H9 (cell line): Measurements from ENCODE around the gene DDX27. TPM values are rescaled to one million over a fixed set of nuclear protein-coding genes. Genes with fewer than 3 reads are reported as not detected.

Source experiments
- DNase-seq: peaks from one replicate; pipeline ENCODE4 v3.0.0-alpha.2; 2017
- H2AFZ ChIP-seq: one replicate; pipeline ENCODE4 v1.6.1; 2013; ENCODE audit warnings: mild to moderate bottlenecking, low read length, control low read depth, moderate library complexity
- H2AK5ac ChIP-seq: 2 replicates; pipeline ENCODE4 v1.6.1; 2013; ENCODE audit warnings: low read length, control low read depth, mixed read lengths; ENCODE audit not compliant: insufficient read length
- H2BK120ac ChIP-seq: one replicate; pipeline ENCODE4 v1.6.1; 2013; ENCODE audit warnings: low read depth, mild to moderate bottlenecking, low read length, control low read depth, inconsistent platforms; ENCODE audit not compliant: poor library complexity, severe bottlenecking
- H2BK12ac ChIP-seq: 2 replicates; pipeline ENCODE4 v1.6.1; 2013; ENCODE audit warnings: low read length, control low read depth, mixed read lengths, low read depth; ENCODE audit not compliant: insufficient read length
- H2BK15ac ChIP-seq: 2 replicates; pipeline ENCODE4 v1.6.1; 2013; ENCODE audit warnings: low read depth, low read length, control low read depth
- H2BK20ac ChIP-seq: one replicate; pipeline ENCODE4 v1.6.1; 2013; ENCODE audit warnings: low read depth, mild to moderate bottlenecking, low read length, control low read depth, inconsistent platforms; ENCODE audit not compliant: poor library complexity, severe bottlenecking
- H2BK5ac ChIP-seq: 2 replicates; pipeline ENCODE4 v1.6.1; 2013; ENCODE audit warnings: low read length, control low read depth, mixed read lengths; ENCODE audit not compliant: insufficient read length
- H3K14ac ChIP-seq: 2 replicates; pipeline ENCODE4 v1.6.1; 2013; ENCODE audit warnings: low read length, control low read depth; ENCODE audit not compliant: insufficient read depth
- H3K18ac ChIP-seq: 2 replicates; pipeline ENCODE4 v1.6.1; 2013; ENCODE audit warnings: low read depth, mild to moderate bottlenecking, mixed read lengths, low read length, control low read depth; ENCODE audit not compliant: insufficient read length
- H3K23ac ChIP-seq: 2 replicates; pipeline ENCODE4 v1.6.1; 2013; ENCODE audit warnings: low read length, control low read depth, mixed read lengths, low read depth; ENCODE audit not compliant: insufficient read length
- H3K23me2 ChIP-seq: 2 replicates; pipeline ENCODE4 v1.6.1; 2013; ENCODE audit warnings: low read depth, mild to moderate bottlenecking, mixed read lengths, low read length, control low read depth; ENCODE audit not compliant: insufficient read length, poor library complexity, severe bottlenecking
- H3K27ac ChIP-seq: 2 replicates; pipeline ENCODE4 v1.5.1; 2013; ENCODE audit warnings: low read length, control low read depth, mixed read lengths, low read depth; ENCODE audit not compliant: insufficient read length
- H3K27me3 ChIP-seq: 2 replicates; pipeline ENCODE4 v1.6.1; 2013; ENCODE audit warnings: low read length, control low read depth, inconsistent platforms; ENCODE audit not compliant: insufficient read depth
- H3K4ac ChIP-seq: 2 replicates; pipeline ENCODE4 v1.6.1; 2013; ENCODE audit warnings: low read depth, mild to moderate bottlenecking, control low read depth, inconsistent platforms, low read length, moderate library complexity
- H3K4me1 ChIP-seq: 2 replicates; pipeline ENCODE4 v1.6.1; 2013; ENCODE audit warnings: low read length, control low read depth, inconsistent platforms; ENCODE audit not compliant: insufficient read depth
- H3K4me2 ChIP-seq: 2 replicates; pipeline ENCODE4 v1.6.1; 2013; ENCODE audit warnings: low read length, control low read depth, mixed read lengths; ENCODE audit not compliant: insufficient read length, insufficient read depth
- H3K56ac ChIP-seq: 2 replicates; pipeline ENCODE4 v1.6.1; 2013; ENCODE audit warnings: low read depth, mild to moderate bottlenecking, mixed read lengths, low read length, control low read depth; ENCODE audit not compliant: insufficient read length
- H3K79me1 ChIP-seq: 2 replicates; pipeline ENCODE4 v1.6.1; 2013; ENCODE audit warnings: low read depth, mild to moderate bottlenecking, moderate library complexity, low read length, control low read depth, inconsistent platforms; ENCODE audit not compliant: insufficient read depth, poor library complexity, severe bottlenecking
- H3K79me2 ChIP-seq: 2 replicates; pipeline ENCODE4 v1.6.1; 2013; ENCODE audit warnings: low read length, control low read depth, inconsistent platforms; ENCODE audit not compliant: insufficient read depth
- H3K9ac ChIP-seq: 2 replicates; pipeline ENCODE4 v1.6.1; 2013; ENCODE audit warnings: low read length, control low read depth, mixed read lengths; ENCODE audit not compliant: insufficient read length; ENCODE audit errors: extremely low read depth
- H3K9me3 ChIP-seq: one replicate; pipeline ENCODE4 v1.6.1; 2013; ENCODE audit warnings: low read depth, low read length, inconsistent platforms; ENCODE audit not compliant: control insufficient read depth
- H3T11ph ChIP-seq: one replicate; pipeline ENCODE4 v1.6.1; 2013; ENCODE audit warnings: mild to moderate bottlenecking, low read length, control low read depth, inconsistent platforms
- H4K20me1 ChIP-seq: one replicate; pipeline ENCODE4 v1.6.1; 2013; ENCODE audit not compliant: control insufficient read depth, insufficient read length, insufficient read depth
- H4K5ac ChIP-seq: 2 replicates; pipeline ENCODE4 v1.6.1; 2013; ENCODE audit warnings: low read depth, mild to moderate bottlenecking, mixed read lengths, low read length, control low read depth; ENCODE audit not compliant: insufficient read length
- H4K8ac ChIP-seq: replicated peaks from 2 replicates; pipeline ENCODE4 v1.6.1; 2013; ENCODE audit warnings: low read length, control low read depth, mixed read lengths, low read depth; ENCODE audit not compliant: insufficient read length
- H4K91ac ChIP-seq: 2 replicates; pipeline ENCODE4 v1.6.1; 2013; ENCODE audit warnings: low read depth, mild to moderate bottlenecking, moderate library complexity, mixed read lengths, low read length, control low read depth; ENCODE audit not compliant: insufficient read length
- H3K27ac Mint-ChIP-seq, 3 experiments: 2 replicates in 2 of 3; 3 replicates in 1 of 3; pipeline ENCODE4 v1.8.0; 2020 to 2021; ENCODE audit warnings: mixed read lengths in 3 of 3, mild to moderate bottlenecking in 1 of 3, moderate library complexity in 1 of 3
- H3K27me3 Mint-ChIP-seq: 2 replicates; pipeline ENCODE4 v1.8.0; 2021; ENCODE audit warnings: low read depth, mild to moderate bottlenecking, moderate library complexity, mixed read lengths
- H3K36me3 Mint-ChIP-seq, 3 experiments: 2 replicates in 2 of 3; 3 replicates in 1 of 3; pipeline ENCODE4 v1.8.0; 2020 to 2021; ENCODE audit warnings: low read depth in 3 of 3, mixed read lengths in 3 of 3; ENCODE audit not compliant: insufficient read depth in 1 of 3
- H3K4me1 Mint-ChIP-seq, 2 experiments: 2 replicates each; pipeline ENCODE4 v1.8.0; 2020; ENCODE audit warnings: mixed read lengths in 2 of 2
- H3K4me3 Mint-ChIP-seq, 2 experiments: 2 replicates in 1 of 2; 3 replicates in 1 of 2; pipeline ENCODE4 v1.8.0; 2020 to 2021; ENCODE audit warnings: mild to moderate bottlenecking in 2 of 2, mixed read lengths in 2 of 2, moderate library complexity in 1 of 2
- H3K9me3 Mint-ChIP-seq, 2 experiments: 2 replicates in 1 of 2; 3 replicates in 1 of 2; pipeline ENCODE4 v1.8.0; 2020; ENCODE audit warnings: mild to moderate bottlenecking in 2 of 2, mixed read lengths in 2 of 2, moderate library complexity in 1 of 2
- CTCF ChIP-seq: fragments of 200-600 bp; sonication (generic); conservative IDR thresholded peaks from 3 replicates; pipeline ENCODE4 v1.8.0; 2021; ENCODE audit warnings: antibody characterized with exemption, mild to moderate bottlenecking
- WGBS: extraction: QIAGEN DNeasy Blood & Tissue Kit; methylation state at CpG from one replicate; pipeline ENCODE4 v1.1.7; 2013; ENCODE audit warnings: missing lambda C conversion rate, low lambda C conversion rate, mixed read lengths; ENCODE audit not compliant: insufficient read length; ENCODE audit errors: extremely low coverage; 5-methylcytosine and 5-hydroxymethylcytosine counted together
- total RNA-seq: library from RNA; stranded (reverse); gene quantifications from 2 replicates; pipeline ENCODE4 v1.2.1, GENCODE V29; 2021

The DDX27 gene
- total RNA-seq, 1 experiment from 2014 or later, result 46.9 TPM

- no peak overlapping the region for H4K5ac ChIP-seq
- peaks cover 7% of the 10 kb centered on the region for H3K79me1 ChIP-seq
- H3K27me3 Mint-ChIP-seq, result no peaks in the 10 kb centered on the region
- no peak overlapping the region for H3K56ac ChIP-seq
- no peak overlapping the region for H2BK20ac ChIP-seq
- no peak for TF ChIP-seq CTCF
- H3T11ph ChIP-seq, result no peak overlapping the region
- H3K9ac ChIP-seq, result no peak overlapping the region
- H4K8ac ChIP-seq, result no peak overlapping the region
- H3K23ac ChIP-seq, result no peak overlapping the region
- no peak overlapping the region for H3K27ac ChIP-seq
- H3K4me1 Mint-ChIP-seq, result peaks cover 4 to 7% of the 10 kb centered on the region in 2 experiments; a peak in 3 of 4 replicates
- H3K36me3 Mint-ChIP-seq, result peaks cover 16 to 34% (median 33%) of the 10 kb centered on the region in 3 experiments
- H2BK5ac ChIP-seq, result no peak overlapping the region
- no peaks in the 10 kb centered on the region for H3K27me3 ChIP-seq
- H3K9me3 Mint-ChIP-seq, result no peaks in the 10 kb centered on the region
- H3K27ac Mint-ChIP-seq, result no peak overlapping the region
- H3K4ac ChIP-seq, result no peak overlapping the region
- no peaks in the 10 kb centered on the region for H4K20me1 ChIP-seq
- no peak overlapping the region for H3K14ac ChIP-seq
- H4K91ac ChIP-seq, result no peak overlapping the region
- H2AK5ac ChIP-seq, result no peak overlapping the region
- H2BK15ac ChIP-seq, result no peak overlapping the region
- H3K18ac ChIP-seq, result no peak overlapping the region
- H3K4me1 ChIP-seq, result no peaks in the 10 kb centered on the region
- no peaks in the 10 kb centered on the region for H3K9me3 ChIP-seq
- H3K79me2 ChIP-seq, result peaks cover 12% of the 10 kb centered on the region; the same call in 1 of the 2 replicates
- no peak overlapping the region for H2BK12ac ChIP-seq
- DNase-seq, result no peak
- no peak overlapping the region for H3K4me3 Mint-ChIP-seq
- H2AFZ ChIP-seq, result no peak overlapping the region
- H3K4me2 ChIP-seq, result no peak overlapping the region
- H2BK120ac ChIP-seq, result no peak overlapping the region
- WGBS, result no CpG with 5 or more reads among the region's 6 CpGs
- H3K23me2 ChIP-seq, result no peaks in the 10 kb centered on the region
Measured at GRCh38 chr20:49174183-49174582, 45.0 kb upstream of the DDX27 start.
